Astrocyte of the spinal cord (primary cell): ENCODE data around the gene TOP2B.
A peak's percentile ranks its signal among the peaks of the same experiment; 100 is the strongest.

Source experiments
- DNase-seq: peaks from one replicate; pipeline ENCODE4 v3.0.0; 2011; ENCODE audit warnings: low read depth, low spot score
- H3K4me3 ChIP-seq: 2 replicates; pipeline ENCODE4 v1.5.1; 2011; ENCODE audit warnings: low read depth, mild to moderate bottlenecking, low read length, moderate library complexity
- in situ Hi-C: cut with HindIII; loops from 2 replicates; pipeline ENCODE4 v1.10.0; 2017; ENCODE audit warnings: low sequenced_read_pairs
- TF ChIP-seq, protein P1 (sequence below): IDR thresholded peaks from 2 replicates; pipeline ENCODE4 v1.5.1; 2012; ENCODE audit warnings: low read depth, mild to moderate bottlenecking, low read length, inconsistent platforms

TOP2B gene

DNA sequence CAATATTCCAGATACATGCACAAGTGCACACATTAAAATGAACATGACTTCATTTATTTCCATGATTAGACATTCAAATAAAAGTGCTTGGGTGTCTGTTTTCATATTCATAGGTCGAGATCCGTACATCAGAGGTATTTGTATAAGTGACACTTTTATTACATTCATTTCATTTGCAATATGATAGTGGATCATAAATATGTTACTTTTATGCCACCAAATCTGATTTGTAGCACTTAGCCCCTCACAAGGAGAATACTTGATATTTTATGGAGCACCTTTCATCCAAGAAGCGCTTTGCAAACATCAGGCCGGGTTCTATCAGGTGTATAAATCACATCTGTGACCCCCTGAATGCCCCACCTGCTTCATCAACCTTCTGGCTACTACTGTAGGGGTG is 100.6 kb downstream of the TOP2B start:
- DNase-seq, result no peak
- in situ Hi-C loops, result no loop called here
- H3K4me3 ChIP-seq, result no peak overlapping the region
- TF ChIP-seq, protein P1, sequence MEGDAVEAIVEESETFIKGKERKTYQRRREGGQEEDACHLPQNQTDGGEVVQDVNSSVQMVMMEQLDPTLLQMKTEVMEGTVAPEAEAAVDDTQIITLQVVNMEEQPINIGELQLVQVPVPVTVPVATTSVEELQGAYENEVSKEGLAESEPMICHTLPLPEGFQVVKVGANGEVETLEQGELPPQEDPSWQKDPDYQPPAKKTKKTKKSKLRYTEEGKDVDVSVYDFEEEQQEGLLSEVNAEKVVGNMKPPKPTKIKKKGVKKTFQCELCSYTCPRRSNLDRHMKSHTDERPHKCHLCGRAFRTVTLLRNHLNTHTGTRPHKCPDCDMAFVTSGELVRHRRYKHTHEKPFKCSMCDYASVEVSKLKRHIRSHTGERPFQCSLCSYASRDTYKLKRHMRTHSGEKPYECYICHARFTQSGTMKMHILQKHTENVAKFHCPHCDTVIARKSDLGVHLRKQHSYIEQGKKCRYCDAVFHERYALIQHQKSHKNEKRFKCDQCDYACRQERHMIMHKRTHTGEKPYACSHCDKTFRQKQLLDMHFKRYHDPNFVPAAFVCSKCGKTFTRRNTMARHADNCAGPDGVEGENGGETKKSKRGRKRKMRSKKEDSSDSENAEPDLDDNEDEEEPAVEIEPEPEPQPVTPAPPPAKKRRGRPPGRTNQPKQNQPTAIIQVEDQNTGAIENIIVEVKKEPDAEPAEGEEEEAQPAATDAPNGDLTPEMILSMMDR, result no peak

DNA sequence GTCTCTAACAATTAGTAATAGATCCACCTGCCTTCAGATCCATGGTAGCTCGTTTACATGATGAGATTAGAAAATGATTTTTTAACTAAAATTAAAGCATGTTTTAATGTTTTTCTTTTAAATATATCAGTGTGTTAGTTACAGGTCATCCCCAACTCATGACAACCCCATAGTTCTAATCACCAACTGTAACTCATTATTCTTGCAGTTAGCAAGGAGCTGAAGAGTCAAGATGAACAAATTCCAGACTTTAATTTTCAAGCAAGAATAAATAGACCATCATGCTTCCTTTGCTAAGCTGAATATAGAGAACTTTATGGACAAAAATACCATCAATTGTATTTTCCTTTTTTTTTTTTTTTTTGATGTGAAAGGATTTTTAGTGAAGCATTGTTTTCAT is 101.1 kb downstream of the TOP2B start:
- DNase-seq, result no peak
- in situ Hi-C loops, result no loop called here
- H3K4me3 ChIP-seq, result no peak overlapping the region
- TF ChIP-seq, protein P1, result no peak

DNA sequence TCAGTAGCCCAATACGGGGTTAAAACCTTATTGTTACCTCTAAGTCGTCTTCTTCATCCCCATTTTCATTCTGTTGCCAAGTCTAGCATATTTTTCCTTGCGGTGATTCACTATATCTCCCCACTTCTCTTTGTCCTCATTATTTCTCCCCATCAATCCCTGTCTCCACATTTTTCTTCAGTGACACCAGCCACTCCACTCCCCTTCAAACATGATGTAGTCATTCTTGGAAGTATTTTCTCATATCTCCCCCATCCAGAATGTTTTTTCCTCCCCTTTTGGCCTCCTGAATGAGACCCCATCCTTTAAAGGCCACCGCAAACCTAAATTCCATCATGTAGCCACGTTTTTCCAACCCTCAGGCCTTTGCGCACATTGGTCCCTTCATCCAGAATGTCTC is 105.9 kb downstream of the TOP2B start:
- no peak overlapping the region for H3K4me3 ChIP-seq
- in situ Hi-C loops, result no loop called here
- no peak for DNase-seq
- TF ChIP-seq, protein P1, result no peak

DNA sequence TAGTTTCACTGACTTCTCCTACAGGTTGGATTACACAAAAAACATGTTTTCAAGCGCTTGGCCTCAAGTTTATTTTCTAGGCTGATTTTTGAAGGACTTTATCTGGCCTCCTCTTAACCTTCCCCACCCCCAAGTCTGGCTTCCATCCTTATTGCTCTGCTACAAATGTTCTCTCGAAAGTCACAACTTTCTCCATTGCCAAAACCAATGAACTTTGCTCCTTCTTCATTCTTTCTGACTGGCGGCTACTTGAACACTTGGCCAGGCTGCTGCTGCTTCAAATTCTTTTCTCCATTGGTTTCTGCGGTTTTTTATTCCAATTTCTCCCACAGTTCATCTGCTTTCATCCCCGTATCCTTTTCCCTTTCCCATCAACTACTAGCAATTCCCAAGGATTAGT is 106.6 kb downstream of the TOP2B start:
- TF ChIP-seq, protein P1, result no peak
- in situ Hi-C loops, result no loop called here
- DNase-seq, result peak; percentile 66
- H3K4me3 ChIP-seq, result no peak overlapping the region

DNA sequence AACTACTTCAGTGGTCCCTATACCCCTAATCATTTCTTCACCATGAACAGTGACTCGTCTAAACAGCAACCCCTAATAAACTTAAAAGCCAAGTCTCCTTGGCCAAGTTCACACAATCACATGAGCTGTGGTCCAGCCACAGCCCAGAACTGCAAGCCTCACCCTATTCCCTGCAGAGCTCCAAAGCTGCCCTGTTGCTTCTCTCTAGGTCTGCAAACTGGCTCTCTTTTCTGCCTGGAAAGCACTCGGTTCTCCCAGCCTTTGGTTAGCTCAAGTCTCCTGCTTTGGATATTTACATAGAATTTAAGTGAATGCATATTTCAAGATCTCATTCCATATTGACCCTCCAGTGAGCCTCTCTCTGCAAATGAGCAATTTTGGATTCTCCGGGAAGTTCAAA is 107.0 kb downstream of the TOP2B start:
- in situ Hi-C loops, result no loop called here
- TF ChIP-seq, protein P1, result no peak
- peak; percentile 45 for DNase-seq
- no peak overlapping the region for H3K4me3 ChIP-seq

DNA sequence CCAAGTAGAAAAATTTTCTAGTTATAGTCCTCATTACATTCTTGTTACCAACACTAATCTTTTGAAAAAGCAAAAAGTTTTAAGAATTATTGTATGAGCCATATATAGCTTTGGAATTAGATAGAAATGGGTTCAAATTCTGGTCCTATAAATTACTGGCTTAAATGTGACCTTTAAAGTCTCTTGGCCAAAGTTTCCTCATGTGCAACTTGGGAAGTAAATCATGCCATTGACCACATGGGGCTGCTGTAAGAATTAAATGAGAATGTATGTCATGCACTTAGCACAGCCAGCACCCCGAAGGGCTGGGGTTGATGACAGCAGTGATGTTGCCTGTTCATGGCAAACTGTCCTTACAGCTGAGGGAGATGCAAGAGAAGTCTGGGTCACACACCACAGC is 108.3 kb downstream of the TOP2B start:
- DNase-seq, result no peak
- H3K4me3 ChIP-seq, result no peak overlapping the region
- TF ChIP-seq, protein P1, result no peak
- in situ Hi-C loops, result no loop called here

DNA sequence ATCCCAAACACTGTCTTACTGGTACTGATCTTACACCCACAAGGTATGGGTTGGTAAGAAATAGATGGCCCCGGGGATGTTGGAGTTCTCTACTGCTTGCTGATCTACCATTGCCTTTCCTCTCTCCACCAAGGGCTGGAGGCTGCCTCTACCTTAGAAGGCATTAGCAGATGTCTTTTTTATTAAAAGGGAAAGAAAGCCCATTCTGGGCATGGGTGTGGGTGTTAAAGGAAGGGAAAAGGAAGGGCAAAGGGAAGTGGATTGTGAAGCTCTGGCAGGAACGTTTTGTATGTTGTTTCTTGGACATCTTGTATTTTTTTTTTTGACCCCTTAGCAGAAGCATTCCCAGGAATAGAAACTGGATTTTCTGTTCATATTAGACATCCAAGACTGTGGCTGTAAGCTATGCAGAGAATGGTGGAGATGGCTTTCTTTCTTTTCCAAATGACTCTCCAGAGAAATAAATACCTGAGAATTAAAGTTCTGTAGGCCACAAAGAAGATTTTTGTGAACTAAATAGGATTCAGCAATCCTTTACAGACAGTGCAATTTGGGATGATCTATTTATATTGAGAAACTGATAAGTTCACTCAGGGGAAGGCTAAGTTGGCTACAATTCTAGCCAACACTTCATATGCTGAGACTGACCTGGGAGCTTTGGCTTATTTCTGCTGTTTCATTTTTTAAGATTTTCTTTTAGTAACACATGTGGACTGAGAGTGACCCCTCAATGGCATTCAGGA is 108.8 kb downstream of the TOP2B start:
- in situ Hi-C loops, result no loop called here

More for the DNA sequence above, 108.8 kb downstream of the TOP2B start:
- TF ChIP-seq, protein P1, result no peak
- DNase-seq, result no peak
- no peak overlapping the region for H3K4me3 ChIP-seq
